PFSK-1 (cell line): Measurements from ENCODE around the gene PCCA.

Source experiments
- POLR2AphosphoS5 ChIP-seq: IDR thresholded peaks from 2 replicates; pipeline ENCODE4 v1.6.1; 2012; ENCODE audit warnings: low read depth, mild to moderate bottlenecking, control low read depth, low read length, moderate library complexity
- REST ChIP-seq, 2 experiments: IDR thresholded peaks; 2 replicates each; pipeline versions ENCODE4 v1.6.1 to v1.8.0; 2011 to 2012; ENCODE audit warnings: low read depth in 2 of 2, low read length in 2 of 2, control low read depth in 1 of 2, inconsistent platforms in 1 of 2, mild to moderate bottlenecking in 1 of 2, moderate library complexity in 1 of 2; ENCODE audit not compliant: insufficient read depth in 1 of 2
- SIN3A ChIP-seq: IDR thresholded peaks from 2 replicates; pipeline ENCODE4 v1.6.1; 2012; ENCODE audit warnings: mild to moderate bottlenecking, low read length, moderate library complexity, borderline replicate concordance; ENCODE audit not compliant: insufficient read depth
- TAF1 ChIP-seq: IDR thresholded peaks from 2 replicates; pipeline ENCODE4 v1.6.1; 2012; ENCODE audit warnings: low read length, control low read depth, borderline replicate concordance; ENCODE audit not compliant: insufficient read depth

GRCh38 chr13:100520936-100521850 is 432.3 kb downstream of the PCCA start:
- TF ChIP-seq POLR2AphosphoS5: no peak
- no peak for TF ChIP-seq REST (IDR thresholded peaks at IDR 0.05; ENCODE audit: insufficient read depth in 1 of 2, low read depth in 2 of 2, low read length in 2 of 2)
- TF ChIP-seq TAF1: no peak
- no peak for TF ChIP-seq SIN3A
